ENCODE measurements around the gene RPS16. TPM values are rescaled to one million over a fixed set of nuclear protein-coding genes. Genes with fewer than 3 reads are reported as not detected.

RPS16 gene
- total and polyA plus RNA-seq, 12 donors = 936 to 3,280 (median 1,424) TPM

GRCh38 chr19:39475748-39476147, 40.0 kb upstream of the RPS16 start:
- peaks cover 0 to 14% (median 8%) of the 10 kb centered on the region in 9 donors for H3K4me1 ChIP-seq
- H3K27me3 ChIP-seq = no peaks in the 10 kb centered on the region
- TF ChIP-seq CTCF (IDR thresholded peaks at IDR 0.05) = no peak
- no peak overlapping the region for H3K4me3 ChIP-seq
- peak in 2 of 8 donors; percentile 4 to 16 for ATAC-seq
- DNase-seq = peak in 1 of 2 donors; percentile 44
- H3K36me3 ChIP-seq = peaks cover 0 to 65% (median 52%) of the 10 kb centered on the region in 9 donors
- WGBS, 2 donors = 83 to 93% methylated on average over 2 of the region's 2 CpGs
- intact Hi-C loops (cut with DNase I) = loop anchor here in 5 of 10 donors (2.0 to 10.0 kb wide), 3 partner anchors 57 to 1071 kb away; partner anchors contain the start of genes EID2B (in 4 of the 5) and FAM98C (in 1 of the 5)
- no peaks in the 10 kb centered on the region for H3K9me3 ChIP-seq
- H3K27ac ChIP-seq = peak overlapping the region in 7 of 10 donors; percentile 22 to 55 (median 36)

- Histone ChIP-seq H3K27ac (peak overlapping the region in 1 of 10 donors; percentile 11), H3K36me3 (peaks cover 0 to 81% (median 68%) of the 10 kb centered on the region in 9 donors), H3K4me3 (no peak overlapping the region), H3K4me1 (peaks cover 0 to 7% (median 0%) of the 10 kb centered on the region in 9 donors), H3K27me3 (no peaks in the 10 kb centered on the region), H3K9me3 (no peaks in the 10 kb centered on the region)
- peak; percentile 44 to 65 for DNase-seq
- TF ChIP-seq CTCF (IDR thresholded peaks at IDR 0.05) = peak; percentile 61 to 79 (median 73)
- WGBS, 2 donors = 57% methylated on average over 9 of the region's 9 CpGs
- ATAC-seq = peak; percentile 53 to 77 (median 72)
- intact Hi-C loops (cut with DNase I) = loop anchor here in 9 of 10 donors (1.0 to 10.0 kb wide), 5 partner anchors 58 to 1069 kb away; partner anchors contain the start of genes EID2B (in 8 of the 9) and FAM98C (in 1 of the 9)
These were observed 38.4 kb upstream of the RPS16 start for GRCh38 chr19:39474139-39474620.

- no peak for TF ChIP-seq CTCF (IDR thresholded peaks at IDR 0.05)
- peak in 3 of 8 donors; percentile 5 to 10 (median 5) for ATAC-seq
- Histone ChIP-seq H3K4me1 (peaks cover 0 to 7% (median 0%) of the 10 kb centered on the region in 9 donors), H3K9me3 (no peaks in the 10 kb centered on the region), H3K27me3 (no peaks in the 10 kb centered on the region), H3K36me3 (peaks cover 0 to 88% (median 75%) of the 10 kb centered on the region in 9 donors), H3K4me3 (no peak overlapping the region), H3K27ac (no peak overlapping the region)
- DNase-seq = no peak
- WGBS, 2 donors = 81 to 86% methylated on average over 11 of the region's 11 CpGs
- intact Hi-C loops (cut with DNase I) = loop anchor here in 7 of 10 donors (5.0 to 10.0 kb wide), 3 partner anchors 59 to 1069 kb away; partner anchors contain the start of genes EID2B (in 6 of the 7) and FAM98C (in 1 of the 7)
These were observed 37.8 kb upstream of the RPS16 start for GRCh38 chr19:39473443-39473960.

- peak in 2 of 8 donors; percentile 5 to 31 for ATAC-seq
- no peaks in the 10 kb centered on the region for H3K27me3 ChIP-seq
These were observed 37.1 kb upstream of the RPS16 start for GRCh38 chr19:39472746-39473442.

More at GRCh38 chr19:39472746-39473442, 37.1 kb upstream of the RPS16 start:
- 90 to 93% methylated on average over 32 of the region's 32 CpGs for WGBS, 2 donors
- intact Hi-C loops (cut with DNase I) = loop anchor here in 7 of 10 donors (5.0 to 10.0 kb wide), 3 partner anchors 59 to 1068 kb away; partner anchors contain the start of genes EID2B (in 6 of the 7) and FAM98C (in 1 of the 7)
- Histone ChIP-seq H3K4me3 (no peak overlapping the region), H3K36me3 (peaks cover 0 to 94% (median 81%) of the 10 kb centered on the region in 9 donors), H3K9me3 (no peaks in the 10 kb centered on the region), H3K4me1 (peaks cover 0 to 7% (median 0%) of the 10 kb centered on the region in 9 donors), H3K27ac (no peak overlapping the region)
- TF ChIP-seq CTCF (IDR thresholded peaks at IDR 0.05) = no peak
- DNase-seq = no peak

Measured in heart right ventricle (tissue), 16 donors.